Prostate gland (tissue), 2 donors: ENCODE data around the gene C10orf67. TPM values are rescaled to one million over a fixed set of nuclear protein-coding genes. Genes with fewer than 3 reads are reported as not detected.
A peak's percentile ranks its signal among the peaks of the same experiment; 100 is the strongest.

ENCODE experiments used
- DNase-seq: peaks from one replicate; pipeline ENCODE4 v3.0.0-alpha.2; 2019; ENCODE audit warnings: low spot score
- H3K27ac ChIP-seq, 2 donors: fragments of 200-600 bp; sonication (generic); 2 replicates each; pipeline ENCODE4 v1.5.1; 2017 to 2019
- H3K27me3 ChIP-seq: fragments of 200-600 bp; sonication (generic); replicated peaks from 2 replicates; pipeline ENCODE4 v1.5.1; 2019; ENCODE audit not compliant: insufficient read depth
- H3K36me3 ChIP-seq, 2 donors: fragments of 200-600 bp; sonication (generic); 1 replicate in 1 of 2; 2 replicates in 1 of 2; pipeline versions ENCODE4 v1.5.1 to v1.8.1; 2017 to 2019
- H3K4me1 ChIP-seq: fragments of 200-600 bp; sonication (generic); replicated peaks from 2 replicates; pipeline ENCODE4 v1.5.1; 2019
- H3K4me3 ChIP-seq, 2 donors: fragments of 200-600 bp; sonication (generic); 2 replicates each; pipeline ENCODE4 v1.5.1; 2017 to 2019
- H3K9me3 ChIP-seq: fragments of 200-600 bp; sonication (generic); 2 replicates; pipeline ENCODE4 v1.5.1; 2017
- CTCF ChIP-seq, 4 experiments: fragments of 200-600 bp in 2 of 4; fragments of 450-650 bp in 2 of 4; sonication (generic) in 2 of 4; IDR thresholded peaks; 1 replicate in 3 of 4; 2 replicates in 1 of 4; pipeline ENCODE4 v1.5.1; 2016 to 2019; ENCODE audit warnings: antibody characterized with exemption in 4 of 4, mild to moderate bottlenecking in 2 of 4, moderate library complexity in 2 of 4
- POLR2A ChIP-seq: fragments of 450-650 bp; IDR thresholded peaks from one replicate; pipeline ENCODE4 v1.6.1; 2016; ENCODE audit warnings: antibody characterized with exemption, mild to moderate bottlenecking
- POLR2AphosphoS5 ChIP-seq: sonication (generic); formaldehyde crosslinking; IDR thresholded peaks from one replicate; pipeline ENCODE4 v1.6.1; 2017; ENCODE audit warnings: antibody characterized with exemption
- whole genome bisulfite sequencing: methylation state at CpG from one replicate; pipeline ENCODE4 v1.1.5; 2018; 5-methylcytosine and 5-hydroxymethylcytosine counted together
- intact Hi-C: fragments of 100-400 bp; cut with DNase I; formaldehyde crosslinking; loops from one replicate; pipeline ENCODE4 v1.14.2; 2022
- total RNA-seq, 2 donors: library from RNA; depleted of rRNA; stranded (reverse); fragments of >200 nt; gene quantifications; one replicate each; pipeline ENCODE4 v1.1.0, GENCODE V29; 2016

C10orf67 gene
- total RNA-seq, 2 donors from 2014 or later, result 1.0 TPM; not detected in 1

GRCh38 chr10:23294638-23295247, 49.9 kb downstream of the C10orf67 start:
- no peaks in the 10 kb centered on the region for H3K27me3 ChIP-seq
- no peaks in the 10 kb centered on the region for H3K4me1 ChIP-seq
- TF ChIP-seq CTCF (IDR thresholded peaks at IDR 0.05) (peak in 2 of 4 experiments; percentile 10 to 28), POLR2A (no peak)
- no peaks in the 10 kb centered on the region for H3K9me3 ChIP-seq
- WGBS, result 42% methylated on average over 5 of the region's 5 CpGs
- H3K36me3 ChIP-seq, result no peaks in the 10 kb centered on the region
- no peak overlapping the region for H3K4me3 ChIP-seq
- intact Hi-C loops, result no loop called here
- H3K27ac ChIP-seq, result no peak overlapping the region
- no peak for DNase-seq

- 62% methylated on average over 4 of the region's 4 CpGs for WGBS
- no peak for TF ChIP-seq POLR2AphosphoS5
- TF ChIP-seq CTCF (IDR thresholded peaks at IDR 0.05), result no peak
- TF ChIP-seq POLR2A, result no peak
- no peaks in the 10 kb centered on the region for H3K4me1 ChIP-seq
- H3K27me3 ChIP-seq, result no peaks in the 10 kb centered on the region
- intact Hi-C loops, result no loop called here
- no peak overlapping the region for H3K27ac ChIP-seq
- H3K4me3 ChIP-seq, result no peak overlapping the region
- DNase-seq, result no peak
- no peaks in the 10 kb centered on the region for H3K36me3 ChIP-seq
- no peaks in the 10 kb centered on the region for H3K9me3 ChIP-seq
Measured at GRCh38 chr10:23293973-23294590, 50.5 kb downstream of the C10orf67 start.

GRCh38 chr10:23293145-23293724, 51.4 kb downstream of the C10orf67 start:
- no peak overlapping the region for H3K27ac ChIP-seq
- H3K36me3 ChIP-seq, result no peaks in the 10 kb centered on the region
- H3K4me3 ChIP-seq, result no peak overlapping the region
- intact Hi-C loops, result no loop called here
- TF ChIP-seq CTCF (IDR thresholded peaks at IDR 0.05), result no peak
- no peak for TF ChIP-seq POLR2AphosphoS5
- no peak for TF ChIP-seq POLR2A
- H3K9me3 ChIP-seq, result no peaks in the 10 kb centered on the region
- DNase-seq, result no peak
- H3K4me1 ChIP-seq, result no peaks in the 10 kb centered on the region
- 27% methylated on average over 7 of the region's 7 CpGs for WGBS
- H3K27me3 ChIP-seq, result no peaks in the 10 kb centered on the region

- WGBS, result 37% methylated on average over 13 of the region's 13 CpGs
- Histone ChIP-seq H3K36me3 (no peaks in the 10 kb centered on the region), H3K4me1 (no peaks in the 10 kb centered on the region), H3K27ac (no peak overlapping the region), H3K4me3 (no peak overlapping the region), H3K9me3 (no peaks in the 10 kb centered on the region), H3K27me3 (no peaks in the 10 kb centered on the region)
- TF ChIP-seq POLR2A (no peak), POLR2AphosphoS5 (no peak)
- intact Hi-C loops, result no loop called here
- DNase-seq, result no peak
Measured at GRCh38 chr10:23291551-23292334, 52.9 kb downstream of the C10orf67 start.

GRCh38 chr10:23284674-23285335, 59.8 kb downstream of the C10orf67 start:
- Histone ChIP-seq H3K36me3 (no peaks in the 10 kb centered on the region), H3K27ac (no peak overlapping the region), H3K4me1 (no peaks in the 10 kb centered on the region), H3K27me3 (peaks cover 3% of the 10 kb centered on the region), H3K9me3 (no peaks in the 10 kb centered on the region), H3K4me3 (no peak overlapping the region)
- WGBS, result 61% methylated on average over 2 of the region's 2 CpGs
- DNase-seq, result no peak
- intact Hi-C loops, result no loop called here
- TF ChIP-seq CTCF (IDR thresholded peaks at IDR 0.05) (no peak), POLR2A (no peak), POLR2AphosphoS5 (no peak)
